K562 (cell line): Measurements from ENCODE around the gene MDC1. TPM values are rescaled to one million over a fixed set of nuclear protein-coding genes. Genes with fewer than 3 reads are reported as not detected.

Experiments used
- CEBPB ChIP-seq: fragments of 450-650 bp; IDR thresholded peaks from 2 replicates; pipeline ENCODE4 v1.6.1; 2016; ENCODE audit warnings: missing genetic modification characterization, missing compliant biosample characterization
- FOXP1 ChIP-seq: sonication (generic); formaldehyde crosslinking; IDR thresholded peaks from 2 replicates; pipeline ENCODE4 v1.8.0; 2022; ENCODE audit warnings: mild to moderate bottlenecking, missing genetic modification reagents
- HDAC3 ChIP-seq: fragments of 450-650 bp; IDR thresholded peaks from 2 replicates; pipeline ENCODE4 v1.6.1; 2018; ENCODE audit warnings: borderline replicate concordance, mild to moderate bottlenecking, moderate library complexity; ENCODE audit not compliant: partially characterized antibody
- HDAC8 ChIP-seq: fragments of 450-650 bp; IDR thresholded peaks from 2 replicates; pipeline ENCODE4 v1.6.1; 2016; ENCODE audit warnings: mild to moderate bottlenecking, missing genetic modification characterization, moderate library complexity, missing compliant biosample characterization
- IRF2 ChIP-seq: sonication (generic); formaldehyde crosslinking; IDR thresholded peaks from 2 replicates; pipeline ENCODE4 v1.8.1; 2022; ENCODE audit warnings: mild to moderate bottlenecking, missing genetic modification reagents
- KDM5B ChIP-seq: fragments of 200-600 bp; sonication (generic); IDR thresholded peaks from 2 replicates; pipeline ENCODE4 v1.6.1; 2012; ENCODE audit warnings: low read depth, mild to moderate bottlenecking, moderate library complexity, low read length, control low read depth, inconsistent platforms; ENCODE audit not compliant: insufficient replicate concordance
- MLLT1 ChIP-seq, 2 experiments: fragments of 450-650 bp; IDR thresholded peaks; 2 replicates each; pipeline ENCODE4 v1.6.1; 2016
- NCOA1 ChIP-seq: fragments of 450-650 bp; IDR thresholded peaks from 2 replicates; pipeline ENCODE4 v1.6.1; 2016; ENCODE audit warnings: low read depth
- NR1H2 ChIP-seq: sonication (generic); formaldehyde crosslinking; IDR thresholded peaks from 2 replicates; pipeline ENCODE4 v1.4.0; 2020; ENCODE audit warnings: mild to moderate bottlenecking, missing genetic modification reagents
- PRPF4 ChIP-seq: fragments of 200-400 bp; formaldehyde crosslinking; IDR thresholded peaks from one replicate; pipeline ENCODE4 v1.6.1; 2017; ENCODE audit warnings: low read length, low read depth, mild to moderate bottlenecking; ENCODE audit not compliant: insufficient read depth, poor library complexity, severe bottlenecking
- SIN3A ChIP-seq, 2 experiments: fragments of 150-350 bp in 1 of 2; IDR thresholded peaks; 2 replicates each; pipeline ENCODE4 v1.6.1; 2011 to 2016; ENCODE audit warnings: borderline replicate concordance in 2 of 2, low read depth in 2 of 2, low read length in 2 of 2, mild to moderate bottlenecking in 2 of 2, moderate library complexity in 2 of 2; ENCODE audit not compliant: control insufficient read depth in 1 of 2
- ZBED1 ChIP-seq: IDR thresholded peaks from 2 replicates; pipeline ENCODE4 v1.6.1; 2014
- ZBTB1 ChIP-seq: sonication (generic); formaldehyde crosslinking; IDR thresholded peaks from 2 replicates; pipeline ENCODE4 v1.8.1; 2023; ENCODE audit warnings: missing genetic modification reagents, low read depth, mild to moderate bottlenecking, borderline replicate concordance
- ZBTB17 ChIP-seq: fragments of 450-650 bp; formaldehyde crosslinking; IDR thresholded peaks from 2 replicates; pipeline ENCODE4 v1.4.0; 2020; ENCODE audit warnings: mild to moderate bottlenecking
- ZBTB7A ChIP-seq: IDR thresholded peaks from 2 replicates; pipeline ENCODE4 v1.6.1; 2011; ENCODE audit warnings: low read depth, mild to moderate bottlenecking, low read length, moderate library complexity, borderline replicate concordance; ENCODE audit not compliant: control insufficient read depth
- polyA plus RNA-seq, 8 experiments: library from polyadenylated mRNA; depleted of rRNA in 4 of 8; stranded (reverse) in 5 of 8; unstranded in 3 of 8; fragments of >200 nt; fragmentation: Nextera tagmentation in 2 of 8; fragmentation: Illumina TruSeq in 1 of 8; extraction: Ambion mirVana in 2 of 8; extraction: Trizol in 1 of 8; gene quantifications; 2 replicates each; pipeline versions ENCODE4 v1.2.1 to v1.2.3, GENCODE V29; 2011 to 2014; ENCODE audit warnings: inconsistent platforms in 1 of 8, missing spikeins in 1 of 8
- total RNA-seq, 7 experiments: library from RNA; depleted of rRNA in 6 of 7; stranded (reverse); fragments of >200 nt in 6 of 7; fragmentation: Illumina TruSeq in 2 of 7; extraction: Trizol in 2 of 7; gene quantifications; 2 replicates each; pipeline versions ENCODE4 v1.2.1 to v1.2.3, GENCODE V29; 2011 to 2021; ENCODE audit warnings: low replicate concordance in 1 of 7
- TF ChIP-seq, protein P1 (sequence below), 2 experiments: IDR thresholded peaks in 1 of 2; conservative IDR thresholded peaks in 1 of 2; 2 replicates each; pipeline ENCODE4 v1.6.1; 2016; ENCODE audit warnings: low read depth in 2 of 2, mild to moderate bottlenecking in 1 of 2, missing compliant biosample characterization in 1 of 2, missing genetic modification characterization in 1 of 2, moderate library complexity in 1 of 2
- TF ChIP-seq, protein P2 (sequence below): sonication (generic); formaldehyde crosslinking; IDR thresholded peaks from 2 replicates; pipeline ENCODE4 v1.8.0; 2022; ENCODE audit warnings: mild to moderate bottlenecking, missing genetic modification reagents

Gene MDC1
- total and polyA plus RNA-seq, 9 of the 15 experiments (the other 6 are each of a cell fraction or from before 2014, with no cell fraction given): 8.2 to 114 (median 20.0) TPM

GRCh38 chr6:30743099-30744053 lies 26.3 kb upstream of the MDC1 start (continued):
- TF ChIP-seq PRPF4 (no peak), HDAC8 (no peak; the same call in 1 of the 2 replicates), CEBPB (tag) (peak; percentile 18), HDAC3 (peak; percentile 52), NR1H2 (CRISPR knock-in tag) (0 out of 2 replicates have a peak, but pooled peaks have one; percentile 71), ZBTB7A (no peak), ZBTB1 (CRISPR knock-in tag) (0 out of 2 replicates have a peak, but pooled peaks have one; percentile 14), FOXP1 (peak; percentile 60; the same call in 1 of the 2 replicates), NCOA1 (0 out of 2 replicates have a peak, but pooled peaks have one; percentile 14), IRF2 (no peak), ZBED1 (peak; percentile 18; the same call in 1 of the 2 replicates), MLLT1 (IDR thresholded peaks at IDR 0.05) (peak in 1 of 2 experiments; percentile 14; a peak in 3 of 4 replicates), ZBTB17 (CRISPR knock-in tag) (no peak), SIN3A (IDR thresholded peaks at IDR 0.05; ENCODE audit: borderline replicate concordance in 2 of 2, control insufficient read depth in 1 of 2, low read depth in 2 of 2, low read length in 2 of 2) (peak in 1 of 2 experiments; percentile 77; a peak in 1 of 4 replicates), KDM5B (peak; percentile 62)
- TF ChIP-seq, protein P1, sequence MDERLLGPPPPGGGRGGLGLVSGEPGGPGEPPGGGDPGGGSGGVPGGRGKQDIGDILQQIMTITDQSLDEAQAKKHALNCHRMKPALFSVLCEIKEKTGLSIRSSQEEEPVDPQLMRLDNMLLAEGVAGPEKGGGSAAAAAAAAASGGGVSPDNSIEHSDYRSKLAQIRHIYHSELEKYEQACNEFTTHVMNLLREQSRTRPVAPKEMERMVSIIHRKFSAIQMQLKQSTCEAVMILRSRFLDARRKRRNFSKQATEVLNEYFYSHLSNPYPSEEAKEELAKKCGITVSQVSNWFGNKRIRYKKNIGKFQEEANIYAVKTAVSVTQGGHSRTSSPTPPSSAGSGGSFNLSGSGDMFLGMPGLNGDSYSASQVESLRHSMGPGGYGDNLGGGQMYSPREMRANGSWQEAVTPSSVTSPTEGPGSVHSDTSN (CRISPR knock-in tag; IDR thresholded peaks at IDR 0.05; ENCODE audit: low read depth): no peak
- TF ChIP-seq, protein P1 (tag; conservative IDR thresholded peaks at IDR 0.05; ENCODE audit: low read depth): no peak
- TF ChIP-seq, protein P2, sequence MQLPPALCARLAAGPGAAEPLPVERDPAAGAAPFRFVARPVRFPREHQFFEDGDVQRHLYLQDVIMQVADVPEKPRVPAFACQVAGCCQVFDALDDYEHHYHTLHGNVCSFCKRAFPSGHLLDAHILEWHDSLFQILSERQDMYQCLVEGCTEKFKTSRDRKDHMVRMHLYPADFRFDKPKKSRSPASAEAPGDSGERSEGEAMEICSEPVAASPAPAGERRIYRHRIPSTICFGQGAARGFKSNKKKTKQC (CRISPR knock-in tag): 0 out of 2 replicates have a peak, but pooled peaks have one; percentile 56
